GM23338 (cell line): ENCODE results near the gene RNF130. TPM values are rescaled to one million over a fixed set of nuclear protein-coding genes. Genes with fewer than 3 reads are reported as not detected.

Experiments
- ATAC-seq: fragments of 200-7000 bp; cut with Tn5 transposase; 3 replicates; pipeline ENCODE4 v1.9.1; 2020
- DNase-seq: peaks from one replicate; pipeline ENCODE4 v3.0.0-alpha.2; 2015; ENCODE audit warnings: low spot score
- H2AFZ ChIP-seq: fragments of 200-600 bp; sonication (generic); 2 replicates; pipeline ENCODE4 v1.8.0; 2016; ENCODE audit warnings: antibody characterized with exemption, mild to moderate bottlenecking, moderate library complexity
- H3F3A ChIP-seq: fragments of 200-600 bp; sonication (generic); replicated peaks from 2 replicates; pipeline ENCODE4 v1.8.0; 2017; ENCODE audit warnings: antibody characterized with exemption, mixed run types, low read depth
- H3K27ac ChIP-seq: fragments of 200-600 bp; sonication (generic); 2 replicates; pipeline ENCODE4 v1.6.1; 2016; ENCODE audit warnings: low read depth
- H3K27me3 ChIP-seq: fragments of 200-600 bp; sonication (generic); 2 replicates; pipeline ENCODE4 v1.8.0; 2016; ENCODE audit warnings: mild to moderate bottlenecking, mixed run types, moderate library complexity; ENCODE audit not compliant: insufficient read depth
- H3K36me3 ChIP-seq: fragments of 200-600 bp; sonication (generic); 2 replicates; pipeline ENCODE4 v1.8.0; 2016; ENCODE audit warnings: mild to moderate bottlenecking; ENCODE audit not compliant: insufficient read depth
- H3K4me1 ChIP-seq: fragments of 200-600 bp; sonication (generic); 2 replicates; pipeline ENCODE4 v1.8.0; 2016; ENCODE audit warnings: mild to moderate bottlenecking, moderate library complexity; ENCODE audit not compliant: insufficient read depth
- H3K4me2 ChIP-seq: fragments of 200-600 bp; sonication (generic); 2 replicates; pipeline ENCODE4 v1.7.1; 2017; ENCODE audit warnings: mixed run types
- H3K4me3 ChIP-seq: fragments of 200-600 bp; sonication (generic); 2 replicates; pipeline ENCODE4 v1.6.1; 2016; ENCODE audit warnings: mixed run types
- H3K79me2 ChIP-seq: fragments of 200-600 bp; sonication (generic); replicated peaks from 2 replicates; pipeline ENCODE4 v1.8.0; 2017; ENCODE audit warnings: mild to moderate bottlenecking; ENCODE audit not compliant: insufficient read depth
- H3K9me2 ChIP-seq: fragments of 200-600 bp; sonication (generic); 2 replicates; pipeline ENCODE4 v1.8.0; 2017; ENCODE audit not compliant: insufficient read depth
- H4K20me1 ChIP-seq: fragments of 200-600 bp; sonication (generic); replicated peaks from 2 replicates; pipeline ENCODE4 v1.8.0; 2017; ENCODE audit warnings: mild to moderate bottlenecking; ENCODE audit not compliant: insufficient read depth
- H3K27ac Mint-ChIP-seq: 2 replicates; pipeline ENCODE4 v1.8.0; 2020; ENCODE audit warnings: inconsistent platforms, mild to moderate bottlenecking, moderate library complexity, mixed read lengths
- H3K27me3 Mint-ChIP-seq: 3 replicates; pipeline ENCODE4 v1.8.0; 2022; ENCODE audit warnings: low read depth, mild to moderate bottlenecking, moderate library complexity, mixed read lengths, inconsistent platforms; ENCODE audit not compliant: insufficient read depth, poor library complexity
- H3K36me3 Mint-ChIP-seq: 3 replicates; pipeline ENCODE4 v1.8.0; 2021; ENCODE audit warnings: low read depth, mild to moderate bottlenecking, inconsistent platforms, moderate library complexity, mixed read lengths
- H3K4me1 Mint-ChIP-seq: 3 replicates; pipeline ENCODE4 v1.8.0; 2020; ENCODE audit warnings: mild to moderate bottlenecking, inconsistent platforms, mixed read lengths
- H3K4me3 Mint-ChIP-seq: 3 replicates; pipeline ENCODE4 v1.8.0; 2021; ENCODE audit warnings: moderate library complexity, mild to moderate bottlenecking, inconsistent platforms, mixed read lengths
- H3K9me3 Mint-ChIP-seq: 3 replicates; pipeline ENCODE4 v1.8.0; 2020; ENCODE audit warnings: moderate library complexity, mild to moderate bottlenecking, inconsistent platforms, mixed read lengths
- CREB1 ChIP-seq: fragments of 250-450 bp; sonication (Bioruptor Pico); IDR thresholded peaks from 2 replicates; pipeline ENCODE4 v1.5.0; 2020; ENCODE audit warnings: low read depth, mild to moderate bottlenecking, moderate library complexity
- EZH2 ChIP-seq: fragments of 200-600 bp; sonication (generic); IDR thresholded peaks from one replicate; pipeline ENCODE4 v1.8.0; 2017; ENCODE audit warnings: antibody characterized with exemption, mild to moderate bottlenecking, low read depth; ENCODE audit not compliant: unreplicated experiment
- JUNB ChIP-seq: IDR thresholded peaks from one replicate; pipeline ENCODE4 v1.6.1; 2016; ENCODE audit warnings: antibody characterized with exemption; ENCODE audit not compliant: unreplicated experiment
- NANOG ChIP-seq: IDR thresholded peaks from 2 replicates; pipeline ENCODE4 v1.6.1; 2016; ENCODE audit warnings: antibody characterized with exemption, borderline replicate concordance
- POLR2AphosphoS5 ChIP-seq: IDR thresholded peaks from 2 replicates; pipeline ENCODE4 v1.6.1; 2016; ENCODE audit warnings: antibody characterized with exemption, low read depth
- ZNF114 ChIP-seq: fragments of 250-450 bp; sonication (Bioruptor Pico); IDR thresholded peaks from 2 replicates; pipeline ENCODE4 v1.5.0; 2020; ENCODE audit warnings: mild to moderate bottlenecking, moderate library complexity
- polyA plus RNA-seq: library from polyadenylated mRNA; unstranded; fragments of >200 nt; fragmentation: Nextera tagmentation; extraction: Ambion mirVana; gene quantifications from 2 replicates; pipeline ENCODE4 v1.2.1, GENCODE V29; 2016
- total RNA-seq: library from RNA; depleted of rRNA; stranded (reverse); fragments of >200 nt; shearing (Covaris generic); gene quantifications from 2 replicates; pipeline ENCODE4 v1.2.3, GENCODE V29; 2014
- TF ChIP-seq, protein P1 (sequence below): IDR thresholded peaks from 2 replicates; pipeline ENCODE4 v1.6.1; 2016; ENCODE audit warnings: antibody characterized with exemption
- TF ChIP-seq, protein P2 (sequence below): IDR thresholded peaks from one replicate; pipeline ENCODE4 v1.6.1; 2018; ENCODE audit warnings: antibody characterized with exemption; ENCODE audit not compliant: unreplicated experiment
- TF ChIP-seq, protein P3 (sequence below): fragments of 250-450 bp; sonication (Bioruptor Pico); IDR thresholded peaks from 2 replicates; pipeline ENCODE4 v1.5.0; 2020; ENCODE audit warnings: mild to moderate bottlenecking, moderate library complexity

Gene RNF130
- total and polyA plus RNA-seq, 2 experiments from 2014 or later, result 60.1 to 97.3 TPM

DNA sequence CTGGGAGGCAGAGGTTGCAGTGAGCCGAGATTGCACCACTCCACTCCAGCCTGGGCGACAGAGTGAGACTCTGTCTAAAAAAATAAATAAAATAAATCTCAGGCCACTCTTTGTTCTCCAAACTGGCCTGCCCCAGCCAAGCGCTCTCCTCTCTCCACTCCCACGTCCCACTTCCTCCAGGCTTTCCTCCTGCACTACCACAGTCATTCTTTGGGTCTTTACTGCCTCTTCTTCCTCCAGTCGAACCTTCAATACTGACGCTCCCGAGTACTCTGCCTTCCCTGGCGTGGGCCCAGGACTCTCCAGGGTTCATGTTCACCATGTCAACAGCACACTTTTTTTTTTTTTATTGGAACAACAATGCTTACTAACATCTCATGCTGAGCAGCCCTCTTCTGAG, 23.9 kb downstream of the RNF130 start (continued):
- TF ChIP-seq, protein P1, sequence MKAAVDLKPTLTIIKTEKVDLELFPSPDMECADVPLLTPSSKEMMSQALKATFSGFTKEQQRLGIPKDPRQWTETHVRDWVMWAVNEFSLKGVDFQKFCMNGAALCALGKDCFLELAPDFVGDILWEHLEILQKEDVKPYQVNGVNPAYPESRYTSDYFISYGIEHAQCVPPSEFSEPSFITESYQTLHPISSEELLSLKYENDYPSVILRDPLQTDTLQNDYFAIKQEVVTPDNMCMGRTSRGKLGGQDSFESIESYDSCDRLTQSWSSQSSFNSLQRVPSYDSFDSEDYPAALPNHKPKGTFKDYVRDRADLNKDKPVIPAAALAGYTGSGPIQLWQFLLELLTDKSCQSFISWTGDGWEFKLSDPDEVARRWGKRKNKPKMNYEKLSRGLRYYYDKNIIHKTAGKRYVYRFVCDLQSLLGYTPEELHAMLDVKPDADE, result no peak
- TF ChIP-seq POLR2AphosphoS5, result no peak

DNA sequence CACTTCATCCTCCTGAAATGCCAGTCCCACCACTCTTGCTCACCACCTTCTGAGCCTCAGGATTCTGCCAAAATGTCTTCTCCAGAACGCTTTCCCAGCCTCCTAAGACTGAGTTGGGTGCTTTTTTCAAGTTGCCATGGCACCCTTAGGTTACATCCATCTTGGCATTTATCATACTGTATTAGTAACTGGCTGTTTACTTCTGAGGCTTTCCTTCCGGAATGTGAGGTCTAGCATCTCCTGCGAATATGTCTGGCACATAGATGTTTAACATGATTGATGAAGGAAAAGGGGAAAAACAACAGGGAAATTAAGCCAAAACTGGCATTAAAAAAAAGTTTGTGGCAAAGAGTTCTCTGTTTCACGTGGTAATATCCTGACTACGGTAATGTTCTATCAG, 24.9 kb downstream of the RNF130 start:
- no peaks in the 10 kb centered on the region for H3K27me3 ChIP-seq
- no peak for ATAC-seq
- H2AFZ ChIP-seq, result no peak overlapping the region
- peaks cover 82% of the 10 kb centered on the region for H3K79me2 ChIP-seq
- no peak overlapping the region for H3K4me3 Mint-ChIP-seq
- H3K36me3 ChIP-seq, result peaks cover 5% of the 10 kb centered on the region; the same call in 1 of the 2 replicates
- TF ChIP-seq CREB1 (no peak), NANOG (no peak), ZNF114 (CRISPR knock-in tag) (no peak), EZH2 (no peak)
- TF ChIP-seq, protein P2, sequence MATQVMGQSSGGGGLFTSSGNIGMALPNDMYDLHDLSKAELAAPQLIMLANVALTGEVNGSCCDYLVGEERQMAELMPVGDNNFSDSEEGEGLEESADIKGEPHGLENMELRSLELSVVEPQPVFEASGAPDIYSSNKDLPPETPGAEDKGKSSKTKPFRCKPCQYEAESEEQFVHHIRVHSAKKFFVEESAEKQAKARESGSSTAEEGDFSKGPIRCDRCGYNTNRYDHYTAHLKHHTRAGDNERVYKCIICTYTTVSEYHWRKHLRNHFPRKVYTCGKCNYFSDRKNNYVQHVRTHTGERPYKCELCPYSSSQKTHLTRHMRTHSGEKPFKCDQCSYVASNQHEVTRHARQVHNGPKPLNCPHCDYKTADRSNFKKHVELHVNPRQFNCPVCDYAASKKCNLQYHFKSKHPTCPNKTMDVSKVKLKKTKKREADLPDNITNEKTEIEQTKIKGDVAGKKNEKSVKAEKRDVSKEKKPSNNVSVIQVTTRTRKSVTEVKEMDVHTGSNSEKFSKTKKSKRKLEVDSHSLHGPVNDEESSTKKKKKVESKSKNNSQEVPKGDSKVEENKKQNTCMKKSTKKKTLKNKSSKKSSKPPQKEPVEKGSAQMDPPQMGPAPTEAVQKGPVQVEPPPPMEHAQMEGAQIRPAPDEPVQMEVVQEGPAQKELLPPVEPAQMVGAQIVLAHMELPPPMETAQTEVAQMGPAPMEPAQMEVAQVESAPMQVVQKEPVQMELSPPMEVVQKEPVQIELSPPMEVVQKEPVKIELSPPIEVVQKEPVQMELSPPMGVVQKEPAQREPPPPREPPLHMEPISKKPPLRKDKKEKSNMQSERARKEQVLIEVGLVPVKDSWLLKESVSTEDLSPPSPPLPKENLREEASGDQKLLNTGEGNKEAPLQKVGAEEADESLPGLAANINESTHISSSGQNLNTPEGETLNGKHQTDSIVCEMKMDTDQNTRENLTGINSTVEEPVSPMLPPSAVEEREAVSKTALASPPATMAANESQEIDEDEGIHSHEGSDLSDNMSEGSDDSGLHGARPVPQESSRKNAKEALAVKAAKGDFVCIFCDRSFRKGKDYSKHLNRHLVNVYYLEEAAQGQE, result no peak
- H3K27me3 Mint-ChIP-seq, result no peaks in the 10 kb centered on the region
- H3K9me3 Mint-ChIP-seq, result peaks cover 34% of the 10 kb centered on the region
- no peaks in the 10 kb centered on the region for H3F3A ChIP-seq
- no peak overlapping the region for H3K27ac ChIP-seq
- peaks cover 39% of the 10 kb centered on the region for H3K36me3 Mint-ChIP-seq
- H3K4me1 ChIP-seq, result peaks cover 22% of the 10 kb centered on the region
- no peak overlapping the region for H3K4me3 ChIP-seq
- DNase-seq, result no peak
- no peak overlapping the region for H3K27ac Mint-ChIP-seq
- no peaks in the 10 kb centered on the region for H3K9me2 ChIP-seq
- H3K4me1 Mint-ChIP-seq, result peaks cover 33% of the 10 kb centered on the region
- peaks cover 26% of the 10 kb centered on the region for H4K20me1 ChIP-seq
- H3K4me2 ChIP-seq, result no peak overlapping the region

DNA sequence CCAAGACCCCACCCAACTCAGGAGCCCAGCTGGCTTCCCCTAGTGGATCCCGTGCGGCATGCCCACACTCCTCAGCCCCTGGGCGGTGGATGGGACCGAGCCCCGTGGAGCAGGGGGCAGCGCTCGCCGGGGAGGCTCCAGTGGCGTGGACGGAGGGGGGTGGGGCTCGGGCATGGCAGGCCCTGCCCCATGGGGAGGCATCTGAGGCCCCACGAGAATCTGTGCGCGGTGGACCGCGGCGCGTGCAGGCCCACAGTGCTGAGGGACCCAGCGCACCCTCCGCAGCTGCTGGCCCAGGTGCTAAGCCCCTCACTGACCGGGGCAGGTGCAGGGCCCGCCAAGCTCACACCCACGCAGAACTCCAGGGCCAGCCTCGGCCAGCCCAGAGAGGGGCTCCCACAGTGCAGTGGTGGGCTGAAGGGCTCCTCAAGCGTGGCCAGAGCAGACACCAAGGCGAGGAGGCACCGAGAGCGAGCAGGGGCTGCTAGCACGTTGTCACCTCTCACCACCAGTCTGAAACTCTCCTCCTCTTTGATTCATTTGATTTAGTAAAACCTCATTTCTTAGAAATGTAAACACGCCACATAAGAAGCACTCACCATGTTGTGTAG, 25.6 kb downstream of the RNF130 start:
- Histone ChIP-seq H3K36me3 (peaks cover 5% of the 10 kb centered on the region; the same call in 1 of the 2 replicates), H3F3A (no peaks in the 10 kb centered on the region), H3K9me2 (no peaks in the 10 kb centered on the region), H4K20me1 (peaks cover 26% of the 10 kb centered on the region), H3K79me2 (peaks cover 83% of the 10 kb centered on the region), H3K4me3 (no peak overlapping the region), H3K4me2 (no peak overlapping the region), H3K27ac (no peak overlapping the region), H3K27me3 (no peaks in the 10 kb centered on the region), H3K4me1 (peaks cover 26% of the 10 kb centered on the region), H2AFZ (no peak overlapping the region)
- DNase-seq (no peak), ATAC-seq (no peak)
- no peaks in the 10 kb centered on the region for H3K27me3 Mint-ChIP-seq
- H3K4me1 Mint-ChIP-seq, result peaks cover 38% of the 10 kb centered on the region
- no peak overlapping the region for H3K4me3 Mint-ChIP-seq
- no peak overlapping the region for H3K27ac Mint-ChIP-seq
- H3K9me3 Mint-ChIP-seq, result peaks cover 34% of the 10 kb centered on the region
- H3K36me3 Mint-ChIP-seq, result peaks cover 39% of the 10 kb centered on the region
- TF ChIP-seq POLR2AphosphoS5 (no peak), NANOG (no peak), CREB1 (no peak), EZH2 (no peak), JUNB (no peak)
- TF ChIP-seq, protein P3, sequence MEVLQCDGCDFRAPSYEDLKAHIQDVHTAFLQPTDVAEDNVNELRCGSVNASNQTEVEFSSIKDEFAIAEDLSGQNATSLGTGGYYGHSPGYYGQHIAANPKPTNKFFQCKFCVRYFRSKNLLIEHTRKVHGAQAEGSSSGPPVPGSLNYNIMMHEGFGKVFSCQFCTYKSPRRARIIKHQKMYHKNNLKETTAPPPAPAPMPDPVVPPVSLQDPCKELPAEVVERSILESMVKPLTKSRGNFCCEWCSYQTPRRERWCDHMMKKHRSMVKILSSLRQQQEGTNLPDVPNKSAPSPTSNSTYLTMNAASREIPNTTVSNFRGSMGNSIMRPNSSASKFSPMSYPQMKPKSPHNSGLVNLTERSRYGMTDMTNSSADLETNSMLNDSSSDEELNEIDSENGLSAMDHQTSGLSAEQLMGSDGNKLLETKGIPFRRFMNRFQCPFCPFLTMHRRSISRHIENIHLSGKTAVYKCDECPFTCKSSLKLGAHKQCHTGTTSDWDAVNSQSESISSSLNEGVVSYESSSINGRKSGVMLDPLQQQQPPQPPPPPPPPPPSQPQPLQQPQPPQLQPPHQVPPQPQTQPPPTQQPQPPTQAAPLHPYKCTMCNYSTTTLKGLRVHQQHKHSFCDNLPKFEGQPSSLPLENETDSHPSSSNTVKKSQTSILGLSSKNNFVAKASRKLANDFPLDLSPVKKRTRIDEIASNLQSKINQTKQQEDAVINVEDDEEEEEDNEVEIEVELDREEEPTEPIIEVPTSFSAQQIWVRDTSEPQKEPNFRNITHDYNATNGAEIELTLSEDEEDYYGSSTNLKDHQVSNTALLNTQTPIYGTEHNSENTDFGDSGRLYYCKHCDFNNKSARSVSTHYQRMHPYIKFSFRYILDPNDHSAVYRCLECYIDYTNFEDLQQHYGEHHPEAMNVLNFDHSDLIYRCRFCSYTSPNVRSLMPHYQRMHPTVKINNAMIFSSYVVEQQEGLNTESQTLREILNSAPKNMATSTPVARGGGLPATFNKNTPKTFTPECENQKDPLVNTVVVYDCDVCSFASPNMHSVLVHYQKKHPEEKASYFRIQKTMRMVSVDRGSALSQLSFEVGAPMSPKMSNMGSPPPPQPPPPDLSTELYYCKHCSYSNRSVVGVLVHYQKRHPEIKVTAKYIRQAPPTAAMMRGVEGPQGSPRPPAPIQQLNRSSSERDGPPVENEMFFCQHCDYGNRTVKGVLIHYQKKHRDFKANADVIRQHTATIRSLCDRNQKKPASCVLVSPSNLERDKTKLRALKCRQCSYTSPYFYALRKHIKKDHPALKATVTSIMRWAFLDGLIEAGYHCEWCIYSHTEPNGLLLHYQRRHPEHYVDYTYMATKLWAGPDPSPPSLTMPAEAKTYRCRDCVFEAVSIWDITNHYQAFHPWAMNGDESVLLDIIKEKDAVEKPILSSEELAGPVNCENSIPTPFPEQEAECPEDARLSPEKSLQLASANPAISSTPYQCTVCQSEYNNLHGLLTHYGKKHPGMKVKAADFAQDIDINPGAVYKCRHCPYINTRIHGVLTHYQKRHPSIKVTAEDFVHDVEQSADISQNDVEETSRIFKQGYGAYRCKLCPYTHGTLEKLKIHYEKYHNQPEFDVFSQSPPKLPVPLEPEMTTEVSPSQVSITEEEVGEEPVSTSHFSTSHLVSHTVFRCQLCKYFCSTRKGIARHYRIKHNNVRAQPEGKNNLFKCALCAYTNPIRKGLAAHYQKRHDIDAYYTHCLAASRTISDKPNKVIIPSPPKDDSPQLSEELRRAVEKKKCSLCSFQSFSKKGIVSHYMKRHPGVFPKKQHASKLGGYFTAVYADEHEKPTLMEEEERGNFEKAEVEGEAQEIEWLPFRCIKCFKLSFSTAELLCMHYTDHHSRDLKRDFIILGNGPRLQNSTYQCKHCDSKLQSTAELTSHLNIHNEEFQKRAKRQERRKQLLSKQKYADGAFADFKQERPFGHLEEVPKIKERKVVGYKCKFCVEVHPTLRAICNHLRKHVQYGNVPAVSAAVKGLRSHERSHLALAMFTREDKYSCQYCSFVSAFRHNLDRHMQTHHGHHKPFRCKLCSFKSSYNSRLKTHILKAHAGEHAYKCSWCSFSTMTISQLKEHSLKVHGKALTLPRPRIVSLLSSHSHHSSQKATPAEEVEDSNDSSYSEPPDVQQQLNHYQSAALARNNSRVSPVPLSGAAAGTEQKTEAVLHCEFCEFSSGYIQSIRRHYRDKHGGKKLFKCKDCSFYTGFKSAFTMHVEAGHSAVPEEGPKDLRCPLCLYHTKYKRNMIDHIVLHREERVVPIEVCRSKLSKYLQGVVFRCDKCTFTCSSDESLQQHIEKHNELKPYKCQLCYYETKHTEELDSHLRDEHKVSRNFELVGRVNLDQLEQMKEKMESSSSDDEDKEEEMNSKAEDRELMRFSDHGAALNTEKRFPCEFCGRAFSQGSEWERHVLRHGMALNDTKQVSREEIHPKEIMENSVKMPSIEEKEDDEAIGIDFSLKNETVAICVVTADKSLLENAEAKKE (CRISPR knock-in tag), result no peak
